T-helper 2 cell treated with Interferon-gamma antibody and Interleukin-4, amounts not matched to agents 100 ng/mL and 5 ng/mL, for 36 hours (primary cell): Measurements from ENCODE around the gene GLB1L2. TPM values are rescaled to one million over a fixed set of nuclear protein-coding genes. Genes with fewer than 3 reads are reported as not detected.
"Not testable (repeated sequence)": the region's sequence is repeated elsewhere in the genome, so short reads cannot be mapped to it uniquely, and the experiment has no call there.

ENCODE experiments used
- intact Hi-C: fragments of 100-400 bp; cut with micrococcal nuclease; formaldehyde crosslinking; loops from one replicate; pipeline ENCODE4 v1.15.1; 2023
- total RNA-seq: library from RNA; stranded (reverse); gene quantifications from 2 replicates; pipeline ENCODE4 v1.2.3, GENCODE V29; 2022

Gene GLB1L2
- total RNA-seq, 1 donor from 2014 or later, result 2.0 TPM

- intact Hi-C loops, result no loop called here
Measured at GRCh38 chr11:134322553-134322952, 9.2 kb upstream of the GLB1L2 start.

GRCh38 chr11:134328433-134328832, 3.4 kb upstream of the GLB1L2 start:
- intact Hi-C loops, result no loop called here

- intact Hi-C loops, result loop anchor here (1.0 to 5.0 kb wide), 3 partner anchors 54 to 403 kb away; partner anchors contain the start of genes GLB1L3 and IGSF9B
Measured at GRCh38 chr11:134330611-134331353, 1.0 kb upstream of the GLB1L2 start.

GRCh38 chr11:134332189-134332631, 422 bp downstream of the GLB1L2 start:
- intact Hi-C loops, result loop anchor here (5.0 kb wide), 2 partner anchors 375 to 405 kb away; partner anchors contain the start of gene IGSF9B

- intact Hi-C loops, result loop anchor here (5.0 kb wide), 2 partner anchors 375 to 405 kb away; partner anchors contain the start of gene IGSF9B
Measured at GRCh38 chr11:134332782-134333181, 994 bp downstream of the GLB1L2 start.

GRCh38 chr11:134333312-134333711, 1.5 kb downstream of the GLB1L2 start:
- intact Hi-C loops, result loop anchor here (5.0 kb wide), 2 partner anchors 376 to 406 kb away; partner anchors contain the start of gene IGSF9B

- intact Hi-C loops, result loop anchor here (5.0 kb wide), 2 partner anchors 377 to 407 kb away; partner anchors contain the start of gene IGSF9B
Measured at GRCh38 chr11:134333946-134334345, 2.2 kb downstream of the GLB1L2 start.

- intact Hi-C loops, result loop anchor here (5.0 kb wide), 2 partner anchors 378 to 408 kb away; partner anchors contain the start of gene IGSF9B
Measured at GRCh38 chr11:134334796-134335571, 3.2 kb downstream of the GLB1L2 start.

- intact Hi-C loops, result no loop called here
Measured at GRCh38 chr11:134337051-134337450, 5.3 kb downstream of the GLB1L2 start.

- intact Hi-C loops, result no loop called here
Measured at GRCh38 chr11:134338068-134338467, 6.3 kb downstream of the GLB1L2 start.

GRCh38 chr11:134338654-134339053, 6.9 kb downstream of the GLB1L2 start:
- intact Hi-C loops, result no loop called here

- intact Hi-C loops, result no loop called here
Measured at GRCh38 chr11:134339756-134340155, 8.0 kb downstream of the GLB1L2 start.

- intact Hi-C loops, result no loop called here
Measured at GRCh38 chr11:134340354-134340964, 8.7 kb downstream of the GLB1L2 start.

- intact Hi-C loops, result no loop called here
Measured at GRCh38 chr11:134341805-134342571, 10.2 kb downstream of the GLB1L2 start.

- intact Hi-C loops, result no loop called here
Measured at GRCh38 chr11:134342572-134343340, 11.0 kb downstream of the GLB1L2 start.

- intact Hi-C loops, result no loop called here
Measured at GRCh38 chr11:134343646-134344045, 11.9 kb downstream of the GLB1L2 start.

GRCh38 chr11:134344497-134345236, 12.9 kb downstream of the GLB1L2 start:
- intact Hi-C loops, result not testable (repeated sequence)

GRCh38 chr11:134345237-134345550, 13.4 kb downstream of the GLB1L2 start:
- intact Hi-C loops, result no loop called here
